Raji (cell line): ENCODE data around the gene PCDHB7.
"Not testable (repeated sequence)": the region's sequence is repeated elsewhere in the genome, so short reads cannot be mapped to it uniquely, and the experiment has no call there.

Experiments used
- POLR2A ChIP-seq: IDR thresholded peaks from 2 replicates; pipeline ENCODE4 v1.6.1; 2011; ENCODE audit warnings: low read depth, low read length, control low read depth; ENCODE audit not compliant: insufficient read depth

The PCDHB7 gene

GRCh38 chr5:141172381-141173204, at the start of gene PCDHB7:
TSS of gene PCDHB7 (plus strand) at chr5:141172644. CDS start at chr5:141172836, 192 bp downstream.
- no peak for TF ChIP-seq POLR2A

- TF ChIP-seq POLR2A = no peak
Measured at GRCh38 chr5:141127305-141127704, 45.1 kb upstream of the PCDHB7 start.

GRCh38 chr5:141135030-141135717, 37.3 kb upstream of the PCDHB7 start, which contains the start of gene PCDHB5:
TSS of gene PCDHB5 (plus strand) at chr5:141135206. CDS start at chr5:141135435, 229 bp downstream.
- TF ChIP-seq POLR2A = no peak

- no peak for TF ChIP-seq POLR2A
Measured at GRCh38 chr5:141135718-141136266, 36.7 kb upstream of the PCDHB7 start.

- TF ChIP-seq POLR2A = no peak
Measured at GRCh38 chr5:141149812-141150211, 22.6 kb upstream of the PCDHB7 start, which contains the start of gene PCDHB6. TSS of gene PCDHB6 (plus strand) at chr5:141150057. CDS start at chr5:141150258, 201 bp downstream.

- no peak for TF ChIP-seq POLR2A
Measured at GRCh38 chr5:141150224-141150992, 22.0 kb upstream of the PCDHB7 start.

- TF ChIP-seq POLR2A = no peak
Measured at GRCh38 chr5:141150993-141151325, 21.5 kb upstream of the PCDHB7 start.

- TF ChIP-seq POLR2A = no peak
Measured at GRCh38 chr5:141155540-141156374, 16.7 kb upstream of the PCDHB7 start.

- TF ChIP-seq POLR2A = no peak
Measured at GRCh38 chr5:141175933-141176332, 3.5 kb downstream of the PCDHB7 start.

- TF ChIP-seq POLR2A = not testable (repeated sequence)
Measured at GRCh38 chr5:141177577-141178191, 5.2 kb downstream of the PCDHB7 start, which contains the start of gene PCDHB8. TSS of gene PCDHB8 (plus strand) at chr5:141177790. CDS start at chr5:141178035, 245 bp downstream.

GRCh38 chr5:141180313-141180712, 7.9 kb downstream of the PCDHB7 start:
- no peak for TF ChIP-seq POLR2A

GRCh38 chr5:141182248-141182647, 9.8 kb downstream of the PCDHB7 start, which contains the start of gene PCDHB16:
TSS of gene PCDHB16 (plus strand) at chr5:141182387. CDS start at chr5:141182560, 173 bp downstream.
- no peak for TF ChIP-seq POLR2A

GRCh38 chr5:141186897-141187512, 14.6 kb downstream of the PCDHB7 start, which contains the start of gene PCDHB9:
TSS of gene PCDHB9 (plus strand) at chr5:141187161. CDS start at chr5:141187319, 158 bp downstream.
- no peak for TF ChIP-seq POLR2A
